Kidney (tissue), 14 donors: ENCODE measurements around the gene TAS2R46. TPM values are rescaled to one million over a fixed set of nuclear protein-coding genes. Genes with fewer than 3 reads are reported as not detected.

Experiments
- DNase-seq, 5 donors: peaks; one replicate each; pipeline ENCODE4 v3.0.0-alpha.2; 2013 to 2020
- FAIRE-seq: peaks from 2 replicates; lab custom pipeline; 2012; peaks lifted over from hg19 to GRCh38; lab: Jason Lieb, UNC
- H3K27ac ChIP-seq, 2 donors: one replicate each; pipeline ENCODE4 v1.7.0; 2013; ENCODE audit warnings: low read depth in 2 of 2, low read length in 2 of 2, inconsistent platforms in 1 of 2
- H3K27me3 ChIP-seq: one replicate; pipeline ENCODE4 v1.7.1; 2013; ENCODE audit warnings: low read length, inconsistent platforms; ENCODE audit not compliant: control insufficient read depth, insufficient read depth
- H3K36me3 ChIP-seq, 3 donors: one replicate each; pipeline versions ENCODE4 v1.7.0 to v1.7.1; 2013; ENCODE audit warnings: low read length in 3 of 3, control low read depth in 1 of 3, inconsistent platforms in 1 of 3; ENCODE audit not compliant: insufficient read depth in 3 of 3, control insufficient read depth in 2 of 3
- H3K4me1 ChIP-seq, 3 donors: one replicate each; pipeline versions ENCODE4 v1.7.0 to v1.7.1; 2013; ENCODE audit warnings: low read length in 3 of 3, inconsistent platforms in 1 of 3, low read depth in 1 of 3; ENCODE audit not compliant: control insufficient read depth in 2 of 3, insufficient read depth in 2 of 3
- H3K4me3 ChIP-seq, 3 donors: one replicate each; pipeline versions ENCODE4 v1.7.0 to v1.8.1; 2013; ENCODE audit warnings: low read length in 3 of 3, control low read depth in 1 of 3, inconsistent platforms in 1 of 3
- H3K9ac ChIP-seq, 3 donors: one replicate each; pipeline versions ENCODE4 v1.7.0 to v1.7.1; 2013; ENCODE audit warnings: low read length in 3 of 3, control low read depth in 1 of 3, inconsistent platforms in 1 of 3
- H3K9me3 ChIP-seq, 3 donors: one replicate each; pipeline versions ENCODE4 v1.7.0 to v1.7.1; 2013; ENCODE audit warnings: low read length in 3 of 3, control low read depth in 1 of 3, inconsistent platforms in 1 of 3; ENCODE audit not compliant: control insufficient read depth in 2 of 3, insufficient read depth in 1 of 3
- intact Hi-C: fragments of 100-400 bp; cut with DNase I; formaldehyde crosslinking; loops from one replicate; pipeline ENCODE4 v1.11.1; 2022
- polyA plus RNA-seq: library from polyadenylated mRNA; stranded (reverse); fragments of 350-450 nt; fragmentation: Illumina TruSeq; extraction: RNeasy Lipid Tissue Mini Kit (QIAGEN cat#74804); gene quantifications from one replicate; pipeline ENCODE4 v1.2.3, GENCODE V29; 2014; ENCODE audit warnings: low read depth, low replicate concordance; ENCODE audit not compliant: insufficient read depth
- total RNA-seq: library from RNA; stranded (reverse); fragmentation: NEBNext Ultra II Directional; extraction: Animal tissue kit (Norgen Biotek cat#: 25700); gene quantifications from one replicate; pipeline ENCODE4 v1.2.1, GENCODE V29; 2021
- TF ChIP-seq, protein P1 (sequence below): IDR thresholded peaks from 3 replicates; pipeline ENCODE4 v1.5.1; 2012; ENCODE audit warnings: mild to moderate bottlenecking, moderate library complexity, borderline replicate concordance; ENCODE audit not compliant: insufficient read depth; ENCODE audit errors: extremely low read depth
- donor health status: control.
- donor health status: control.
- donor health status: control.
- donor health status: control.
- donor health status: control.
- donor health status: DM: yes; HTN: yes; CAD: no.
- donor health status: Normal renal cell carcinoma (clear cell type).

TAS2R46 gene
- total and polyA plus RNA-seq, 2 donors from 2014 or later, result 1.6 TPM; not detected in 1

DNA sequence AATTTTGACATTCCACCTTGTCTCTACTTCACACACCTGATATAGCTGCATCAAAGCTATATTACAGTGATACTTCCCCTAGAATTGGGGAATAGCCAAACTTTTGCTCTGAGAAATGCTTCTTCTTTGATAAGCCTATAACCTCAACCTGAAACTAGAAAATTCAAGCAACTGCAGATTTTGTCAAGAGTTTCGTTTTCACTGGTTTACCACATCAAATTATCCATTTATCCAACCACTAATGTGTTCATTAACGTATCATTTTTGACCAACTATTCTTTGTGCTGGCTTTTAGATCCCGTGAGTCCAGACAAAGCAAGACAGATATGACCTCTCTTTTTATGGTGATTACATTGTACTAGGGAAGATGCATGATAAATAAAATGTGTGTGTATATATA lies 13.5 kb upstream of the TAS2R46 start:
- H3K9ac ChIP-seq, result no peak overlapping the region
- no peaks in the 10 kb centered on the region for H3K9me3 ChIP-seq
- H3K27me3 ChIP-seq, result no peaks in the 10 kb centered on the region
- FAIRE-seq (no peak), DNase-seq (no peak)
- H3K4me1 ChIP-seq, result no peaks in the 10 kb centered on the region
- H3K4me3 ChIP-seq, result no peak overlapping the region
- intact Hi-C loops, result no loop called here
- H3K27ac ChIP-seq, result no peak overlapping the region
- TF ChIP-seq, protein P1, sequence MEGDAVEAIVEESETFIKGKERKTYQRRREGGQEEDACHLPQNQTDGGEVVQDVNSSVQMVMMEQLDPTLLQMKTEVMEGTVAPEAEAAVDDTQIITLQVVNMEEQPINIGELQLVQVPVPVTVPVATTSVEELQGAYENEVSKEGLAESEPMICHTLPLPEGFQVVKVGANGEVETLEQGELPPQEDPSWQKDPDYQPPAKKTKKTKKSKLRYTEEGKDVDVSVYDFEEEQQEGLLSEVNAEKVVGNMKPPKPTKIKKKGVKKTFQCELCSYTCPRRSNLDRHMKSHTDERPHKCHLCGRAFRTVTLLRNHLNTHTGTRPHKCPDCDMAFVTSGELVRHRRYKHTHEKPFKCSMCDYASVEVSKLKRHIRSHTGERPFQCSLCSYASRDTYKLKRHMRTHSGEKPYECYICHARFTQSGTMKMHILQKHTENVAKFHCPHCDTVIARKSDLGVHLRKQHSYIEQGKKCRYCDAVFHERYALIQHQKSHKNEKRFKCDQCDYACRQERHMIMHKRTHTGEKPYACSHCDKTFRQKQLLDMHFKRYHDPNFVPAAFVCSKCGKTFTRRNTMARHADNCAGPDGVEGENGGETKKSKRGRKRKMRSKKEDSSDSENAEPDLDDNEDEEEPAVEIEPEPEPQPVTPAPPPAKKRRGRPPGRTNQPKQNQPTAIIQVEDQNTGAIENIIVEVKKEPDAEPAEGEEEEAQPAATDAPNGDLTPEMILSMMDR, result no peak
- H3K36me3 ChIP-seq, result no peaks in the 10 kb centered on the region

DNA sequence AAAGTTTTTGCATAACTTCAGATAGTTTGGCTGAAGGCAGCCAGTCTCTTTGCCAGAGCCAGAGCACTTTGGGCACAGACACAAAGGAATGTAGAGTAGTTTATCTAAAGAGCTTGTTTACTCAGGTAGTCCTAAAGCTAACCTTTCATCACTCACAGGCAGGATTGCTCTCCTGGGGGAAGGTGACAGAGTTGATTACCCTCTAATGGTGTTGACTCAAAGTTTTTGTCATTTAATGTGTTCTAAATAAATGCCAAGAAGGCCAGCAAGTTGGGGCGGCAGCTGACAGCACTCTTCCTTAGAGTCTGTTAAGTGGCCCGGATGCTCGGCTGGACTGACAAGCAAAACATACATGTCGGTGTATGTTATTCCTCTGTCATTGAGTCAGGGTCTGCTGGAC lies 9.3 kb upstream of the TAS2R46 start:
- no peaks in the 10 kb centered on the region for H3K4me1 ChIP-seq
- H3K27me3 ChIP-seq, result no peaks in the 10 kb centered on the region
- no peak overlapping the region for H3K27ac ChIP-seq
- no peak overlapping the region for H3K9ac ChIP-seq
- peaks cover 0 to 2% (median 0%) of the 10 kb centered on the region in 3 donors for H3K9me3 ChIP-seq
- H3K4me3 ChIP-seq, result no peak overlapping the region
- no peaks in the 10 kb centered on the region for H3K36me3 ChIP-seq
- FAIRE-seq (no peak), DNase-seq (no peak)
- intact Hi-C loops, result no loop called here
- TF ChIP-seq, protein P1, result no peak

DNA sequence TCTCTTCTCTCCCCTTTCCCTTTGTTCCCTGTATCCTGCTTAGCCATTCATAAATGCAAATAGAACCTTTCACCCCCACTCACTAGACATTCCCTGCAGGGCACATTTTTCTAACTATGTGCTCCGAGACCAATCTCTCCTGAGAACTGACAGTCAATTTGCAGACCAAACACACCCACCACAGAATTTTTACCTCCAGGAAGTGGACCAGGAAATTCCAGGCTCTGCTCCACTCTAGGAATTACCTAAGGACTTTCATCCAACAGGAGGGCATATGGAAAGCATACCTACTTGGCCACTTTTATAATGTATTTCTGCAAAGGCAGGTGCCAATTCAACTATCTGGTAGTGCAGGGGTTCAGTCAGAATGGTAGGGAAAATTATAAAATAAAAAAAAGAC lies 8.9 kb upstream of the TAS2R46 start:
- Histone ChIP-seq H3K27me3 (no peaks in the 10 kb centered on the region), H3K9me3 (peaks cover 0 to 2% (median 0%) of the 10 kb centered on the region in 3 donors), H3K4me1 (no peaks in the 10 kb centered on the region), H3K36me3 (no peaks in the 10 kb centered on the region), H3K9ac (no peak overlapping the region), H3K4me3 (no peak overlapping the region), H3K27ac (no peak overlapping the region)
- TF ChIP-seq, protein P1, result no peak
- no peak for FAIRE-seq
- no peak for DNase-seq
- intact Hi-C loops, result no loop called here

DNA sequence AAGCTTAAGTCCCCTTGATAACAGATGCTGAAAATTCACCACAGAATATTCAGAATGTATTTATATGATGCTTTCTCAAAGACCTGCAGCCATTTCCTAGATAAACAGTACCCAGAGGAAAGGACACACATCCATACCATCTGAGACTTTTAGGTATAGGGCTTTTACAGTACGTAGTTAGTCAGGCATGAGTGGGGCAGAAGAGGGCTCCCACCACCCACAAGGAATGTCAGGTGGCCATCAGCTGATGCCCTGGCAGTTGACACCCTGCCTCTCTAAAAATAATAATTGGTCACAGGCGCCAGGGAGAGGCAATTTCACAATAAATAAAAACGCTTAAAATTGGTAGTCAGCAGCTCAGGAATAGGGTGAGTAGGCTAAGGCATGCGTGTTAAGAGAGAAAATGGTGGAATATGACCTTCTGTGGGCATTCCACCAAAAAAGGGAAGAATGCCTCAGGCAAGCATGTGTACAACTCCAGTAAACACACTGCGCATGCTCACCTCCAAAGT lies 7.8 kb upstream of the TAS2R46 start:
- Histone ChIP-seq H3K9me3 (peaks cover 0 to 2% (median 0%) of the 10 kb centered on the region in 3 donors), H3K36me3 (no peaks in the 10 kb centered on the region), H3K27me3 (no peaks in the 10 kb centered on the region), H3K27ac (no peak overlapping the region), H3K4me3 (no peak overlapping the region), H3K9ac (no peak overlapping the region), H3K4me1 (no peaks in the 10 kb centered on the region)
- FAIRE-seq (no peak), DNase-seq (no peak)
- intact Hi-C loops, result no loop called here
- TF ChIP-seq, protein P1, result no peak
